DND-41 (cell line): ENCODE results near the gene SLC35F3.

ENCODE experiments used
- CTCF ChIP-seq: IDR thresholded peaks from 2 replicates; pipeline ENCODE4 v1.5.1; 2012; ENCODE audit warnings: borderline replicate concordance, low read length, moderate library complexity, mild to moderate bottlenecking; ENCODE audit not compliant: poor library complexity, severe bottlenecking; ENCODE audit errors: extremely low read depth
- EZH2 ChIP-seq: IDR thresholded peaks from 3 replicates; pipeline ENCODE4 v1.6.1; 2012; ENCODE audit warnings: borderline replicate concordance, low read depth, mild to moderate bottlenecking, moderate library complexity, low read length, inconsistent platforms; ENCODE audit not compliant: severe bottlenecking

- TF ChIP-seq EZH2 = no peak
- no peak for TF ChIP-seq CTCF
Measured at GRCh38 chr1:234357831-234358230, 453.4 kb downstream of the SLC35F3 start.
